ENCODE measurements around the gene TMEM174.

GRCh38 chr5:73126381-73126780 lies 46.6 kb upstream of the TMEM174 start:
- TF ChIP-seq CTCF (conservative IDR thresholded peaks at IDR 0.05; ENCODE audit: low read length), result no peak
- TF ChIP-seq EZH2phosphoT487 (IDR thresholded peaks at IDR 0.05; ENCODE audit: borderline replicate concordance, low read depth, low read length), result no peak

Measured in OCI-LY7 (cell line).